K562 (cell line): ENCODE data around the gene UBE3B. TPM values are rescaled to one million over a fixed set of nuclear protein-coding genes. Genes with fewer than 3 reads are reported as not detected.

Experiments
- BRD4 ChIP-seq: fragments of 200-600 bp; sonication (generic); IDR thresholded peaks from 2 replicates; pipeline ENCODE4 v1.6.1; 2017; ENCODE audit warnings: inconsistent platforms
- CREB1 ChIP-seq, 2 experiments: sonication (generic) in 1 of 2; formaldehyde crosslinking in 1 of 2; IDR thresholded peaks; 2 replicates each; pipeline versions ENCODE4 v1.6.1 to v1.8.0; 2012 to 2022; ENCODE audit warnings: inconsistent platforms in 1 of 2, mild to moderate bottlenecking in 1 of 2, missing genetic modification reagents in 1 of 2, moderate library complexity in 1 of 2
- HINFP ChIP-seq: fragments of 450-650 bp; conservative IDR thresholded peaks from 2 replicates; pipeline ENCODE4 v1.6.1; 2016; ENCODE audit warnings: missing genetic modification characterization, low read depth, mild to moderate bottlenecking, control low read depth, missing compliant biosample characterization
- MYBL2 ChIP-seq, 2 experiments: fragments of 450-650 bp in 1 of 2; sonication (generic) in 1 of 2; formaldehyde crosslinking in 1 of 2; IDR thresholded peaks; 2 replicates each; pipeline versions ENCODE4 v1.6.1 to v1.8.1; 2017 to 2022; ENCODE audit warnings: borderline replicate concordance in 1 of 2, inconsistent platforms in 1 of 2, low read depth in 1 of 2, mild to moderate bottlenecking in 1 of 2, missing genetic modification reagents in 1 of 2, moderate library complexity in 1 of 2
- PHB ChIP-seq: fragments of 250-450 bp; sonication (Bioruptor Pico); IDR thresholded peaks from 2 replicates; pipeline ENCODE4 v1.5.0; 2021
- PHTF2 ChIP-seq: fragments of 250-450 bp; sonication (Bioruptor Pico); IDR thresholded peaks from 2 replicates; pipeline ENCODE4 v1.5.0; 2021; ENCODE audit warnings: mild to moderate bottlenecking
- ZNF134 ChIP-seq: fragments of 250-450 bp; sonication (Bioruptor Pico); conservative IDR thresholded peaks from 2 replicates; pipeline ENCODE4 v1.4.0; 2020
- ZNF146 ChIP-seq: IDR thresholded peaks from one replicate; pipeline ENCODE4 v1.6.1; 2018; ENCODE audit warnings: missing compliant biosample characterization; ENCODE audit not compliant: unreplicated experiment
- polyA plus RNA-seq, 8 experiments: library from polyadenylated mRNA; depleted of rRNA in 4 of 8; stranded (reverse) in 5 of 8; unstranded in 3 of 8; fragments of >200 nt; fragmentation: Nextera tagmentation in 2 of 8; fragmentation: Illumina TruSeq in 1 of 8; extraction: Ambion mirVana in 2 of 8; extraction: Trizol in 1 of 8; gene quantifications; 2 replicates each; pipeline versions ENCODE4 v1.2.1 to v1.2.3, GENCODE V29; 2011 to 2014; ENCODE audit warnings: inconsistent platforms in 1 of 8, missing spikeins in 1 of 8
- total RNA-seq, 7 experiments: library from RNA; depleted of rRNA in 6 of 7; stranded (reverse); fragments of >200 nt in 6 of 7; fragmentation: Illumina TruSeq in 2 of 7; extraction: Trizol in 2 of 7; gene quantifications; 2 replicates each; pipeline versions ENCODE4 v1.2.1 to v1.2.3, GENCODE V29; 2011 to 2021; ENCODE audit warnings: low replicate concordance in 1 of 7
- TF ChIP-seq, protein P1 (sequence below): fragments of 450-650 bp; IDR thresholded peaks from 2 replicates; pipeline ENCODE4 v1.6.1; 2018; ENCODE audit warnings: mild to moderate bottlenecking, low read depth; ENCODE audit not compliant: partially characterized antibody
- TF ChIP-seq, protein P2 (sequence below): fragments of 250-450 bp; sonication (Bioruptor Pico); IDR thresholded peaks from 2 replicates; pipeline ENCODE4 v1.5.0; 2020; ENCODE audit warnings: mild to moderate bottlenecking, borderline replicate concordance

Gene UBE3B
- total and polyA plus RNA-seq, 9 of the 15 experiments (the other 6 are each of a cell fraction or from before 2014, with no cell fraction given) = 7.6 to 23.6 (median 15.5) TPM

GRCh38 chr12:109573029-109573913, 95.8 kb downstream of the UBE3B start, which contains the start of the genes MMAB and MVK (continued):
- TF ChIP-seq CREB1 (IDR thresholded peaks at IDR 0.05) (peak; percentile 100), CREB1 (CRISPR knock-in tag; IDR thresholded peaks at IDR 0.05) (peak; percentile 99), ZNF134 (CRISPR knock-in tag) (no peak), ZNF146 (no peak), MYBL2 (IDR thresholded peaks at IDR 0.05; ENCODE audit: low read depth) (peak; percentile 70; the same call in 1 of the 2 replicates), MYBL2 (CRISPR knock-in tag; IDR thresholded peaks at IDR 0.05; ENCODE audit: borderline replicate concordance) (no peak), BRD4 (no peak), HINFP (peak; percentile 94), PHTF2 (CRISPR knock-in tag) (no peak), PHB (CRISPR knock-in tag) (0 out of 2 replicates have a peak, but pooled peaks have one; percentile 42)
- TF ChIP-seq, protein P1, sequence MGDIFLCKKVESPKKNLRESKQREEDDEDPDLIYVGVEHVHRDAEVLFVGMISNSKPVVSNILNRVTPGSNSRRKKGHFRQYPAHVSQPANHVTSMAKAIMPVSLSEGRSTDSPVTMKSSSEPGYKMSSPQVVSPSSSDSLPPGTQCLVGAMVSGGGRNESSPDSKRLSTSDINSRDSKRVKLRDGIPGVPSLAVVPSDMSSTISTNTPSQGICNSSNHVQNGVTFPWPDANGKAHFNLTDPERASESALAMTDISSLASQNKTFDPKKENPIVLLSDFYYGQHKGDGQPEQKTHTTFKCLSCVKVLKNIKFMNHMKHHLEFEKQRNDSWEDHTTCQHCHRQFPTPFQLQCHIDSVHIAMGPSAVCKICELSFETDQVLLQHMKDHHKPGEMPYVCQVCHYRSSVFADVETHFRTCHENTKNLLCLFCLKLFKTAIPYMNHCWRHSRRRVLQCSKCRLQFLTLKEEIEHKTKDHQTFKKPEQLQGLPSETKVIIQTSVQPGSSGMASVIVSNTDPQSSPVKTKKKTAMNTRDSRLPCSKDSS = no peak
- TF ChIP-seq, protein P2, sequence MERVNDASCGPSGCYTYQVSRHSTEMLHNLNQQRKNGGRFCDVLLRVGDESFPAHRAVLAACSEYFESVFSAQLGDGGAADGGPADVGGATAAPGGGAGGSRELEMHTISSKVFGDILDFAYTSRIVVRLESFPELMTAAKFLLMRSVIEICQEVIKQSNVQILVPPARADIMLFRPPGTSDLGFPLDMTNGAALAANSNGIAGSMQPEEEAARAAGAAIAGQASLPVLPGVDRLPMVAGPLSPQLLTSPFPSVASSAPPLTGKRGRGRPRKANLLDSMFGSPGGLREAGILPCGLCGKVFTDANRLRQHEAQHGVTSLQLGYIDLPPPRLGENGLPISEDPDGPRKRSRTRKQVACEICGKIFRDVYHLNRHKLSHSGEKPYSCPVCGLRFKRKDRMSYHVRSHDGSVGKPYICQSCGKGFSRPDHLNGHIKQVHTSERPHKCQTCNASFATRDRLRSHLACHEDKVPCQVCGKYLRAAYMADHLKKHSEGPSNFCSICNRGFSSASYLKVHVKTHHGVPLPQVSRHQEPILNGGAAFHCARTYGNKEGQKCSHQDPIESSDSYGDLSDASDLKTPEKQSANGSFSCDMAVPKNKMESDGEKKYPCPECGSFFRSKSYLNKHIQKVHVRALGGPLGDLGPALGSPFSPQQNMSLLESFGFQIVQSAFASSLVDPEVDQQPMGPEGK (CRISPR knock-in tag) = no peak
